ENCODE results near the gene KPNA4. TPM values are rescaled to one million over a fixed set of nuclear protein-coding genes. Genes with fewer than 3 reads are reported as not detected.
"Not testable (repeated sequence)": the region's sequence is repeated elsewhere in the genome, so short reads cannot be mapped to it uniquely, and the experiment has no call there.

Gene KPNA4
- total RNA-seq, 1 donor from 2014 or later, result 41.7 TPM

GRCh38 chr3:160482796-160483195 lies 82.6 kb downstream of the KPNA4 start:
- no peak for ATAC-seq

- ATAC-seq, result no peak
Measured at GRCh38 chr3:160481856-160482255, 83.5 kb downstream of the KPNA4 start.

GRCh38 chr3:160480931-160481330 lies 84.4 kb downstream of the KPNA4 start:
- ATAC-seq, result no peak

- ATAC-seq, result no peak
Measured at GRCh38 chr3:160479376-160479775, 86.0 kb downstream of the KPNA4 start.

GRCh38 chr3:160478338-160478737 lies 87.0 kb downstream of the KPNA4 start:
- ATAC-seq, result no peak

- ATAC-seq, result no peak
Measured at GRCh38 chr3:160477750-160478149, 87.6 kb downstream of the KPNA4 start.

GRCh38 chr3:160475884-160476283 lies 89.5 kb downstream of the KPNA4 start:
- ATAC-seq, result no peak

GRCh38 chr3:160475153-160475552 lies 90.2 kb downstream of the KPNA4 start:
- ATAC-seq, result no peak

- ATAC-seq, result no peak
Measured at GRCh38 chr3:160474416-160474838, 90.9 kb downstream of the KPNA4 start.

- ATAC-seq, result no peak
Measured at GRCh38 chr3:160473978-160474377, 91.4 kb downstream of the KPNA4 start.

GRCh38 chr3:160473221-160473620 lies 92.2 kb downstream of the KPNA4 start:
- ATAC-seq, result no peak

GRCh38 chr3:160472344-160472743 lies 93.0 kb downstream of the KPNA4 start:
- no peak for ATAC-seq

GRCh38 chr3:160471892-160472291 lies 93.5 kb downstream of the KPNA4 start:
- ATAC-seq, result no peak

GRCh38 chr3:160470181-160470580 lies 95.2 kb downstream of the KPNA4 start:
- no peak for ATAC-seq

- ATAC-seq, result no peak
Measured at GRCh38 chr3:160464971-160465370, 100.4 kb downstream of the KPNA4 start.

- no peak for ATAC-seq
Measured at GRCh38 chr3:160464321-160464720, 101.0 kb downstream of the KPNA4 start.

- peak; percentile 18 for ATAC-seq
Measured at GRCh38 chr3:160460033-160460432, 105.3 kb downstream of the KPNA4 start.

GRCh38 chr3:160459450-160459970 lies 105.9 kb downstream of the KPNA4 start:
- ATAC-seq, result no peak

- ATAC-seq, result no peak
Measured at GRCh38 chr3:160458151-160458550, 107.2 kb downstream of the KPNA4 start.

- ATAC-seq, result no peak
Measured at GRCh38 chr3:160455846-160456245, 109.5 kb downstream of the KPNA4 start.

- ATAC-seq, result no peak
Measured at GRCh38 chr3:160454995-160455394, 110.4 kb downstream of the KPNA4 start.

- not testable (repeated sequence) for ATAC-seq
Measured at GRCh38 chr3:160452251-160452650, 113.1 kb downstream of the KPNA4 start.

- no peak for ATAC-seq
Measured at GRCh38 chr3:160451602-160452001, 113.8 kb downstream of the KPNA4 start.

- ATAC-seq, result no peak
Measured at GRCh38 chr3:160450846-160451245, 114.5 kb downstream of the KPNA4 start.

All from esophagus mucosa (tissue), 1 donor.